ENCODE data around the gene DNAJC13.
A peak's percentile ranks its signal among the peaks of the same experiment; 100 is the strongest.

DNAJC13 gene

GRCh38 chr3:132549169-132549568 lies 131.9 kb downstream of the DNAJC13 start:
- ATAC-seq: no peak
- TF ChIP-seq ZNF8 (CRISPR knock-in tag; IDR thresholded peaks at IDR 0.05) (no peak), ARNTL (CRISPR knock-in tag; IDR thresholded peaks at IDR 0.05; ENCODE audit: borderline replicate concordance, low read depth) (no peak), ZNF70 (CRISPR knock-in tag; IDR thresholded peaks at IDR 0.05) (no peak), ZFP3 (CRISPR knock-in tag; IDR thresholded peaks at IDR 0.05) (no peak)

DNA sequence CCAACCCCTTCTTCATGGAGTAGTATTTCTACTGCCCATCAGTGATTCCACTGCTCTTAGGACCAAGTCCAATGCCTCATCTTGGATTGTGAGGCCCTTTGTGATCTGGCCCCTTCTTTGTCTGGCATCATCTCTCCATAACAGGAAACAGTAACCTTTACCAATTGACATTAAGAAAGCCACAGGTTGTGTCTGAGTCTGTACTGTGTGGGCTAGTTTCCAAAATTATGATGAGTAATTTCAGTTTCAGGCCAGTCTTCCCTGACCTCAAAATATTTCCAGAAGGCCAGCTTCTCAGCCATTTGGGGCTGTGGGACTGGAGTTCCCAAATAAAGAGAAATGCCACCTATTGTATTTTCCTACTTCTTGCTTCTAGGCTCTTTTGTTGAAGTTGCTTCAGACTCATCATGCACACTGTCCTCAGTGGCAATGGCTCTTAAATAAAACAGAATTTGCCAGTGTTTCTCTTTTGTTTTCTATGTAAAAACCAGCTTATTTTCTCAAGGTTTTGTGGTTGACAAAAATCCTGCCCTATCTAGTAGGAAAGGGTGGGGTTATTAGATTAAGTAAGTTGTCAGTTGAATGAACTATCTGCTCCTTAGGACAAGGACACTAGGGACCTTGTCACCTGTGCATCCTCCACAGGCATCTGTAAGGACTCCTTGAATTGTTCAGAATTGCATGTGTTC lies 132.7 kb downstream of the DNAJC13 start:
- peak; percentile 84 for ATAC-seq
- TF ChIP-seq CSDC2 (CRISPR knock-in tag; IDR thresholded peaks at IDR 0.05): no peak
- TF ChIP-seq ZFP3 (CRISPR knock-in tag; IDR thresholded peaks at IDR 0.05): no peak
- no peak for TF ChIP-seq ZC3H10 (CRISPR knock-in tag; IDR thresholded peaks at IDR 0.05)
- TF ChIP-seq, protein P1, sequence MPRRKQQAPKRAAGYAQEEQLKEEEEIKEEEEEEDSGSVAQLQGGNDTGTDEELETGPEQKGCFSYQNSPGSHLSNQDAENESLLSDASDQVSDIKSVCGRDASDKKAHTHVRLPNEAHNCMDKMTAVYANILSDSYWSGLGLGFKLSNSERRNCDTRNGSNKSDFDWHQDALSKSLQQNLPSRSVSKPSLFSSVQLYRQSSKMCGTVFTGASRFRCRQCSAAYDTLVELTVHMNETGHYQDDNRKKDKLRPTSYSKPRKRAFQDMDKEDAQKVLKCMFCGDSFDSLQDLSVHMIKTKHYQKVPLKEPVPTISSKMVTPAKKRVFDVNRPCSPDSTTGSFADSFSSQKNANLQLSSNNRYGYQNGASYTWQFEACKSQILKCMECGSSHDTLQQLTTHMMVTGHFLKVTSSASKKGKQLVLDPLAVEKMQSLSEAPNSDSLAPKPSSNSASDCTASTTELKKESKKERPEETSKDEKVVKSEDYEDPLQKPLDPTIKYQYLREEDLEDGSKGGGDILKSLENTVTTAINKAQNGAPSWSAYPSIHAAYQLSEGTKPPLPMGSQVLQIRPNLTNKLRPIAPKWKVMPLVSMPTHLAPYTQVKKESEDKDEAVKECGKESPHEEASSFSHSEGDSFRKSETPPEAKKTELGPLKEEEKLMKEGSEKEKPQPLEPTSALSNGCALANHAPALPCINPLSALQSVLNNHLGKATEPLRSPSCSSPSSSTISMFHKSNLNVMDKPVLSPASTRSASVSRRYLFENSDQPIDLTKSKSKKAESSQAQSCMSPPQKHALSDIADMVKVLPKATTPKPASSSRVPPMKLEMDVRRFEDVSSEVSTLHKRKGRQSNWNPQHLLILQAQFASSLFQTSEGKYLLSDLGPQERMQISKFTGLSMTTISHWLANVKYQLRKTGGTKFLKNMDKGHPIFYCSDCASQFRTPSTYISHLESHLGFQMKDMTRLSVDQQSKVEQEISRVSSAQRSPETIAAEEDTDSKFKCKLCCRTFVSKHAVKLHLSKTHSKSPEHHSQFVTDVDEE (CRISPR knock-in tag; IDR thresholded peaks at IDR 0.05): no peak
- no peak for TF ChIP-seq ESRRG (CRISPR knock-in tag; IDR thresholded peaks at IDR 0.05)
- TF ChIP-seq, protein P2, sequence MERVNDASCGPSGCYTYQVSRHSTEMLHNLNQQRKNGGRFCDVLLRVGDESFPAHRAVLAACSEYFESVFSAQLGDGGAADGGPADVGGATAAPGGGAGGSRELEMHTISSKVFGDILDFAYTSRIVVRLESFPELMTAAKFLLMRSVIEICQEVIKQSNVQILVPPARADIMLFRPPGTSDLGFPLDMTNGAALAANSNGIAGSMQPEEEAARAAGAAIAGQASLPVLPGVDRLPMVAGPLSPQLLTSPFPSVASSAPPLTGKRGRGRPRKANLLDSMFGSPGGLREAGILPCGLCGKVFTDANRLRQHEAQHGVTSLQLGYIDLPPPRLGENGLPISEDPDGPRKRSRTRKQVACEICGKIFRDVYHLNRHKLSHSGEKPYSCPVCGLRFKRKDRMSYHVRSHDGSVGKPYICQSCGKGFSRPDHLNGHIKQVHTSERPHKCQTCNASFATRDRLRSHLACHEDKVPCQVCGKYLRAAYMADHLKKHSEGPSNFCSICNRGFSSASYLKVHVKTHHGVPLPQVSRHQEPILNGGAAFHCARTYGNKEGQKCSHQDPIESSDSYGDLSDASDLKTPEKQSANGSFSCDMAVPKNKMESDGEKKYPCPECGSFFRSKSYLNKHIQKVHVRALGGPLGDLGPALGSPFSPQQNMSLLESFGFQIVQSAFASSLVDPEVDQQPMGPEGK (CRISPR knock-in tag; IDR thresholded peaks at IDR 0.05; ENCODE audit: borderline replicate concordance): no peak
- TF ChIP-seq PPARA (CRISPR knock-in tag; IDR thresholded peaks at IDR 0.05; ENCODE audit: borderline replicate concordance): no peak
- TF ChIP-seq POU6F1 (CRISPR knock-in tag; IDR thresholded peaks at IDR 0.05; ENCODE audit: borderline replicate concordance, low read depth): no peak
- TF ChIP-seq, protein P3, sequence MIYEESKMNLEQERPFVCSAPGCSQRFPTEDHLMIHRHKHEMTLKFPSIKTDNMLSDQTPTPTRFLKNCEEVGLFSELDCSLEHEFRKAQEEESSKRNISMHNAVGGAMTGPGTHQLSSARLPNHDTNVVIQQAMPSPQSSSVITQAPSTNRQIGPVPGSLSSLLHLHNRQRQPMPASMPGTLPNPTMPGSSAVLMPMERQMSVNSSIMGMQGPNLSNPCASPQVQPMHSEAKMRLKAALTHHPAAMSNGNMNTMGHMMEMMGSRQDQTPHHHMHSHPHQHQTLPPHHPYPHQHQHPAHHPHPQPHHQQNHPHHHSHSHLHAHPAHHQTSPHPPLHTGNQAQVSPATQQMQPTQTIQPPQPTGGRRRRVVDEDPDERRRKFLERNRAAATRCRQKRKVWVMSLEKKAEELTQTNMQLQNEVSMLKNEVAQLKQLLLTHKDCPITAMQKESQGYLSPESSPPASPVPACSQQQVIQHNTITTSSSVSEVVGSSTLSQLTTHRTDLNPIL (CRISPR knock-in tag; IDR thresholded peaks at IDR 0.05; ENCODE audit: low read depth): no peak
- TF ChIP-seq ISL1 (CRISPR knock-in tag; IDR thresholded peaks at IDR 0.05): no peak
- no peak for TF ChIP-seq ZNF8 (CRISPR knock-in tag; IDR thresholded peaks at IDR 0.05)
- no peak for TF ChIP-seq BACH2 (CRISPR knock-in tag; IDR thresholded peaks at IDR 0.05; ENCODE audit: borderline replicate concordance)
- TF ChIP-seq GLIS3 (CRISPR knock-in tag; IDR thresholded peaks at IDR 0.05): no peak
- TF ChIP-seq ZNF70 (CRISPR knock-in tag; IDR thresholded peaks at IDR 0.05): no peak
- TF ChIP-seq TCF4 (CRISPR knock-in tag; IDR thresholded peaks at IDR 0.05; ENCODE audit: borderline replicate concordance): no peak

DNA sequence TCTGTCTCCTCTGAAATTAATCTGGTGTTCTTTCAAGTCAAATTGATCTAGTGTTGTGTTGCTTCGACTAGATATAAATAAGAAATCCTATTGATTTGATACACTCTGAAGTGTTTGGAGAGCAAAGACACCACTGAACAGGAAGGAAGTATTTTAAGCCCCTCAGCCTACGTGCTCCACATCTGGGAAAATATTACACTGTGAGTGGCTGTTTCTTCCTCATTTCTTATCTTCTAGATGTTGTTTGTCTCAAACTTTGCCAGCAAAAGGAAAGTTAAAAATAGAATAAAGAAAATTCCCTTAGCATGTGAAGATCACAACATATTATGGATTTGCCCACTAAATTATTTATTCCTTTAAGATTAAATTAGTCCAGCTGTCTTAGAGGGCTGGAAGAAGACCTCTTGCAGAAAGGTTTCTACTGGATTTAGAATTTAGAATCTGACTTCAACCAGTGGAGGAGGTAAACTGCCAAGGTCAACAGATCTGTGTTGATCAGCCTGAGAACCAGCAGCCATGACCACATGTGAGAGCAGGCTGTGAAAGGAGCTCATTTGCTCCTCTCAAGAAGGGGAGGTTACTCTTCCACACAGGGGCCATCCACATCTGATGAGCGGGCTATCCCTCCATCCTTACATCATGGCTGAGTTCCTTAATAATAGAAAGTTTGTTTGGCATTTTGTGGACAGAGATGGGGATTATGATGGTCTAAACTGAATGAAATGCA lies 133.4 kb downstream of the DNAJC13 start:
- TF ChIP-seq GLIS3 (CRISPR knock-in tag; IDR thresholded peaks at IDR 0.05): no peak
- no peak for TF ChIP-seq POU6F1 (CRISPR knock-in tag; IDR thresholded peaks at IDR 0.05; ENCODE audit: borderline replicate concordance, low read depth)
- TF ChIP-seq, protein P4, sequence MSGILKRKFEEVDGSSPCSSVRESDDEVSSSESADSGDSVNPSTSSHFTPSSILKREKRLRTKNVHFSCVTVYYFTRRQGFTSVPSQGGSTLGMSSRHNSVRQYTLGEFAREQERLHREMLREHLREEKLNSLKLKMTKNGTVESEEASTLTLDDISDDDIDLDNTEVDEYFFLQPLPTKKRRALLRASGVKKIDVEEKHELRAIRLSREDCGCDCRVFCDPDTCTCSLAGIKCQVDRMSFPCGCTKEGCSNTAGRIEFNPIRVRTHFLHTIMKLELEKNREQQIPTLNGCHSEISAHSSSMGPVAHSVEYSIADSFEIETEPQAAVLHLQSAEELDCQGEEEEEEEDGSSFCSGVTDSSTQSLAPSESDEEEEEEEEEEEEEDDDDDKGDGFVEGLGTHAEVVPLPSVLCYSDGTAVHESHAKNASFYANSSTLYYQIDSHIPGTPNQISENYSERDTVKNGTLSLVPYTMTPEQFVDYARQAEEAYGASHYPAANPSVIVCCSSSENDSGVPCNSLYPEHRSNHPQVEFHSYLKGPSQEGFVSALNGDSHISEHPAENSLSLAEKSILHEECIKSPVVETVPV (CRISPR knock-in tag; IDR thresholded peaks at IDR 0.05): no peak
- ATAC-seq: 0 out of 3 replicates have a peak, but pooled peaks have one; percentile 17
